HG03060 (cell line): Measurements from ENCODE around the gene SEMA4D.
"Not testable (repeated sequence)": the region's sequence is repeated elsewhere in the genome, so short reads cannot be mapped to it uniquely, and the experiment has no call there.

Experiments
- ATAC-seq: cut with Tn5 transposase; IDR thresholded peaks from one replicate; pipeline ENCODE4 v1.9.1; 2021; ENCODE audit warnings: low read depth, moderate number of reproducible peaks; ENCODE audit not compliant: unreplicated experiment

SEMA4D gene

GRCh38 chr9:89361816-89362646 lies 135.9 kb downstream of the SEMA4D start:
- no peak for ATAC-seq

GRCh38 chr9:89361031-89361430 lies 136.9 kb downstream of the SEMA4D start:
- ATAC-seq: no peak

- no peak for ATAC-seq
Measured at GRCh38 chr9:89360465-89360864, 137.4 kb downstream of the SEMA4D start.

GRCh38 chr9:89359751-89360261 lies 138.1 kb downstream of the SEMA4D start:
- no peak for ATAC-seq

- no peak for ATAC-seq
Measured at GRCh38 chr9:89358985-89359384, 138.9 kb downstream of the SEMA4D start.

GRCh38 chr9:89358376-89358916 lies 139.5 kb downstream of the SEMA4D start:
- ATAC-seq: no peak

GRCh38 chr9:89357331-89358197 lies 140.3 kb downstream of the SEMA4D start:
- ATAC-seq: no peak

GRCh38 chr9:89356782-89357181 lies 141.1 kb downstream of the SEMA4D start:
- no peak for ATAC-seq

- no peak for ATAC-seq
Measured at GRCh38 chr9:89354471-89354870, 143.4 kb downstream of the SEMA4D start.

- ATAC-seq: no peak
Measured at GRCh38 chr9:89353989-89354388, 143.9 kb downstream of the SEMA4D start.

GRCh38 chr9:89352874-89353649 lies 144.9 kb downstream of the SEMA4D start:
- no peak for ATAC-seq

- ATAC-seq: no peak
Measured at GRCh38 chr9:89352451-89352850, 145.5 kb downstream of the SEMA4D start.

GRCh38 chr9:89351584-89352300 lies 146.2 kb downstream of the SEMA4D start:
- ATAC-seq: no peak

- no peak for ATAC-seq
Measured at GRCh38 chr9:89350988-89351557, 146.8 kb downstream of the SEMA4D start.

- ATAC-seq: no peak
Measured at GRCh38 chr9:89349607-89350006, 148.3 kb downstream of the SEMA4D start.

GRCh38 chr9:89347651-89348050 lies 150.3 kb downstream of the SEMA4D start:
- no peak for ATAC-seq

- ATAC-seq: no peak
Measured at GRCh38 chr9:89346696-89347095, 151.2 kb downstream of the SEMA4D start.

GRCh38 chr9:89345476-89345875 lies 152.4 kb downstream of the SEMA4D start:
- ATAC-seq: no peak

GRCh38 chr9:89343812-89344211 lies 154.1 kb downstream of the SEMA4D start:
- ATAC-seq: not testable (repeated sequence)
